Neural cell (in vitro differentiated cells): ENCODE results near the gene OLFM1.

ENCODE experiments used
- CTCF ChIP-seq: fragments of 450-650 bp; IDR thresholded peaks from 2 replicates; pipeline ENCODE4 v1.5.1; 2014; ENCODE audit warnings: antibody characterized with exemption, mild to moderate bottlenecking, moderate library complexity; ENCODE audit not compliant: poor library complexity, severe bottlenecking
- EZH2 ChIP-seq: fragments of 200-600, 300-800 bp; shearing (Covaris generic), sonication (generic); IDR thresholded peaks from 2 replicates; pipeline ENCODE4 v1.6.1; 2014; ENCODE audit warnings: antibody characterized with exemption, low read length, borderline replicate concordance, mild to moderate bottlenecking; ENCODE audit not compliant: insufficient read depth, poor library complexity, severe bottlenecking
- MXI1 ChIP-seq: fragments of 450-650 bp; conservative IDR thresholded peaks from 2 replicates; pipeline ENCODE4 v1.6.1; 2014; ENCODE audit warnings: antibody characterized with exemption, mild to moderate bottlenecking; ENCODE audit not compliant: poor library complexity, severe bottlenecking
- POLR2AphosphoS5 ChIP-seq: IDR thresholded peaks from 2 replicates; pipeline ENCODE4 v1.6.1; 2012
- RAD21 ChIP-seq: fragments of 450-650 bp; conservative IDR thresholded peaks from 2 replicates; pipeline ENCODE4 v1.6.1; 2014; ENCODE audit warnings: antibody characterized with exemption, mild to moderate bottlenecking, moderate library complexity
- REST ChIP-seq: IDR thresholded peaks from 2 replicates; pipeline ENCODE4 v1.6.1; 2012; ENCODE audit warnings: borderline replicate concordance
- TAF1 ChIP-seq: IDR thresholded peaks from 2 replicates; pipeline ENCODE4 v1.6.1; 2012; ENCODE audit warnings: low read depth

- TF ChIP-seq CTCF (no peak), POLR2AphosphoS5 (no peak), MXI1 (no peak), EZH2 (no peak), REST (no peak), TAF1 (no peak), RAD21 (no peak)
Observed at GRCh38 chr9:135144581-135145170, 57.2 kb downstream of the OLFM1 start.
